ENCODE measurements around the gene LMOD2.
A peak's percentile ranks its signal among the peaks of the same experiment; 100 is the strongest.
"Not testable (repeated sequence)": the region's sequence is repeated elsewhere in the genome, so short reads cannot be mapped to it uniquely, and the experiment has no call there.

The LMOD2 gene

GRCh38 chr7:123655614-123656013, at the start of gene LMOD2:
LMOD2 (plus strand) TSS chr7:123655866; CDS start chr7:123655964, 98 bp downstream.
- DNase-seq, result no peak

DNA sequence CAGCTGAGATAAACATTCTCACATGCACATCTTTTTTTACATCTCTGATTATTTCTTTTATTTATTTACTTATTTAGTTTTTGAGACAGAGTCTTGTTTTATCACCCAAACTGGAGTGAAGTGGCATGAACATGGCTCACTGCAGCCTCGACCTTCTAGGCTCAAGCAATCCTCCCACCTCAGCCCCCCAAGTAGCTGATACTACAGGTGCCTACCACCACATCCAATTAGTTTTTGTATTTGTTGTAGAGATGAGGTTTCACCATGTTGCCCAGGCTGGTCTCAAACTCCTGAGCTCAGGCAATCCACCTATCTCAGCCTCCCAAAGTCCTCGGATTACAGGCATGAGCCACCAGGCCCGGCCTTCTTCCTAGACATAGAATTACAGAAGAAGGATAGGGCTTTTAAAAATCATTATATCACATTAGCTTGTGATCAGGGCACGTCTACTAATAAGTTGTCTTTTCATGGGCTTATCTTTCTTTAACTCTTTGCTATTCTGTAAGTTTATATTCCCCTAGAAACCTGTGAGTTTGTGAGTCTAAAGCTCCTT, 48.2 kb upstream of the LMOD2 start:
- DNase-seq, result no peak

- DNase-seq, result no peak
Measured at GRCh38 chr7:123608991-123609882, 46.4 kb upstream of the LMOD2 start.

- no peak for DNase-seq
Measured at GRCh38 chr7:123609883-123610239, 45.8 kb upstream of the LMOD2 start.

GRCh38 chr7:123612024-123612423, 43.6 kb upstream of the LMOD2 start:
- DNase-seq, result no peak

DNA sequence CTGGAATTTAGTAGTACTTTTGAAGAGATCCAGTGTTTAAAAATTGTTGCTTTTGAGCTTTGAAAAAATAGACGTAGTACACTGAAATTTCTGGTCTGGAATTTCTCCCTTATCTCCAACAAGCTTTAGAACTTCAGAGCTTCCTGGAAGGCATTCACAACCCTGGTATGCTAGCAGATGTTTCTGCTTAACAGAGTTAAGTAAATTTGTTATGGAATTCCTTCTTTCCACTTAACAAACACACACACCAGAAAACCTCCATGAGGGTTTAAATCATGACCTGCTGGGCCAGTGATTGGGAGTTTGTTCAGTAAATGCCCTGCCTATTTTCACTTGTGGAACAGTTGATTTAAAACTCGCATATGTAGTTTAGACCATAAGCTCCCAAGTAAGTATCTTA, 40.3 kb upstream of the LMOD2 start:
- no peak for DNase-seq

GRCh38 chr7:123616223-123616622, 39.4 kb upstream of the LMOD2 start:
- no peak for DNase-seq

DNA sequence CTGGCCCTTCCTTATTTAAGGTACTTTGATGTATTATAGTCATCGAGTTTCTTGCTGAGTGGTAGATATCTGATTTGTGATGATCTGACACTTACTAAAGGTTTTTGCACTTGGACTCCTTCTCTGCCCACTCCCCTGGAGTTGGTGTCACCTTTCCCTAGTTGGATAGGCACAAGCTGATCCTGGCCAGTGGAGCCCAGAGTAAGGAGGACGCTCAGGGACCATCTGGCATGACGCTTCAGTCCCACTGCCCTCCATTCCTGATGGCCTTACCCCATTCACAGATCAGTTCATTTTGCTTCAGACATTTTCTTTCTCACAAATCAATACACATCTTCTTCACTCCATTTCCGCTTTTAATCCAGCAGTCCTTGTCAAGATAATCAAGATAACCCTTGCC, 34.0 kb upstream of the LMOD2 start:
- no peak for DNase-seq

DNA sequence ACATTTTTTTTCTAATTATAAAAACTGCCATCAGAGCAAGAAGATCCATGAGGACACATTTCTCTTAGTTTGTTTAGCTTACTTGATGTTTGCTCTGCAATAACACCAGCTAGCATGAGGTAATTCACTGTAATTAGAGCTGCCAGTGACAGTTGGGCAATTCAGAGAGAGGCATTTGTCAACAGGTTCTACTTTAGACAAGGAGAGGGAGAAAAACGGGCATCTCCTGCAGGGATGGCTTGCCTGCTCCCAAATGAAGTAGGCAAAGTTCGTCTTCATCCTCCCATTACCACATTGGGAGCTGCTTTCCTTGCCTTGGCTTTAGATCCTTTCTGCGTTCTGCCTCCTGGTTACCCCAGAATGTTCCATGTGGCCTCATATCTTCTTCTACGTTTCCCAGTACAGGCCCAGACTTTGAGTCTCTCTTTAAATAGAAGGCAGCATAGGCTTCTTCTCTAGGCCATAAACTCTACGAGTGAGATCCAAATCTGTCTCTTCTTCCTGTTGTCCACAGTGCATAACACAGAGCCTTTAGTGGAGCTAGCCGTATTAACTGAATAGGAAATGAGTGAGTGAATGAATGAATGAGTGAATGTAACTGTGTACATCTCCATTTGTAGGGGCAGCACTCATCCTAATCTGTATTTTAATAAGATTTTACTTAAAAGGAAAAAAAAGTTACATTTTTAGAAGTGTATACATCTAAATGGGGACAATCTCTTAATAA, 32.8 kb upstream of the LMOD2 start:
- DNase-seq, result no peak

DNA sequence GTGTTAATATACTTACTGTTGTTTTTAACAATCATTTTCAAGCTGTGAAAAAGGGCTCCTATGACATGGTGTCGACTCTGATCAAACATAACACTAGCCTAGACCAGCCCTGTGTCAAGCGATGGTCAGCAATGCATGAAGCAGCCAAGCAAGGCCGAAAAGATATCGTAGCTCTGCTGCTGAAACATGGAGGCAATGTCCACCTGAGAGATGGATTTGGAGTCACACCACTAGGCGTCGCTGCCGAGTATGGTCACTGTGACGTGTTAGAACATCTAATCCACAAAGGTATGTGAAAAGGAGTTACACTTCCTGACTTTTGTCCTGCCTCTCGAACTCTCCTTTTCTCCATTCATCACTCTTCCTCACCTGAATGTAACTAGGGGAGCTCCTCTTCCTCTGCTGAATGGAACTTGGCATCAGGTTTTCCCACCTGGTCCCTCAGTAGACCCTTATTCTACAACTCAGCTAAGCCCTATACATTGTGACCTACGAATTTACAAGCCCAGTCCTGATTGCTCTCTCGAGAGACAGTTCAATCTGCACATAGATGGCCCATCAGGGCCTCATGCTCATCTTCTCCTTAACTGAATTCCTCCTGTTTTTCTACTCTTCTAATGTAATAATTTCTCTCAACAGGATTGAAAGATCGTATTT, 31.0 kb upstream of the LMOD2 start:
- DNase-seq, result peak; percentile 9 to 60 (median 16)

GRCh38 chr7:123625254-123625653, 30.4 kb upstream of the LMOD2 start:
- no peak for DNase-seq

DNA sequence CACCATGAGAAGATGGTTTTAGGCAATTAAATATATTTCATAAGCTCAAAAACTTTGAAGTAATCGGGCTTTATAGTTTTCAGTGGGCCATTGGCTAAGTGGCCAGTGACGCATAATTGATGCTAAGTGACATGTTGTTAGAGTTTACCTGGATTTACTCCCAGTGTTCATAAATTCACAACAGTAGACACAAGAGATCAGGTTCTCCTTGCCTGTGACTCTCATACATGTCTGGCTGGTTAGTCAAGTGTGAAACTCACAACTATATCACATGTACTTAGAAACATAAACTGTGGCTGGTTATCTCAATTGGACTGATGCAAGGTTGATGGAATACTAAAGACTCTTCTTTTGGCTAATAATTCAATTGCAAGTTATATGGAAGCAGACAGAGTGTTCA, 27.8 kb upstream of the LMOD2 start:
- no peak for DNase-seq

DNA sequence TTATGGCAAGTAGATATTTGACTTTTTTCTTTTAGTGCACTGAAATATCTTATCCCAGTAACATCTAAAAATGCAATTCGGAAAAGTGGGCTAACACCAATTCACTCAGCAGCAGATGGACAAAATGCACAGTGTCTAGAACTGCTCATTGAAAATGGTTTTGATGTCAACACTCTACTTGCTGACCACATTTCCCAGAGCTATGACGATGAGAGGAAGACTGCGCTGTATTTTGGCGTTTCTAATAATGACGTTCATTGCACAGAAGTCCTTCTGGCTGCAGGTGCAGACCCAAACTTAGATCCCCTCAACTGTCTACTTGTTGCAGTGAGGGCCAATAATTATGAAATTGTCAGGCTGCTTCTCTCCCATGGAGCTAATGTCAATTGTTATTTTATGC, 26.8 kb upstream of the LMOD2 start:
- DNase-seq, result no peak

DNA sequence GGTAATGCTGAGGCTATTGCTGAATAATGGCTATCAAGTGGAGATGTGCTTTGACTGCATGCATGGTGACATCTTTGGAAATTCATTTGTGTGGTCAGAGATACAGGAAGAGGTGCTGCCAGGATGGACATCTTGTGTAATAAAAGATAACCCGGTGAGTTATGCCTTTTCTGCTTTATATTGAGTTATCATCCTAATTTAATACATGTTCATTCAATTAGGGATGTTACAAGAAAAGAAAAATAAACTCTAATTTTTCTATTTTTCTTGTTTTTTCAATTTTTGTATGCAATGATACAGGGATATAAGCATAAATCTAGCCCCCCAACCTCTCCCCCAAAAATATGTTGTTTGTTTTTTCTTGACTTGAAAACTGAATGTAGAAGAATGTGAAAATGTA, 26.4 kb upstream of the LMOD2 start:
- no peak for DNase-seq

GRCh38 chr7:123632808-123633207, 22.9 kb upstream of the LMOD2 start:
- no peak for DNase-seq

GRCh38 chr7:123633553-123633952, 22.1 kb upstream of the LMOD2 start:
- DNase-seq, result no peak

- DNase-seq, result not testable (repeated sequence)
Measured at GRCh38 chr7:123634011-123634573, 21.6 kb upstream of the LMOD2 start.

DNA sequence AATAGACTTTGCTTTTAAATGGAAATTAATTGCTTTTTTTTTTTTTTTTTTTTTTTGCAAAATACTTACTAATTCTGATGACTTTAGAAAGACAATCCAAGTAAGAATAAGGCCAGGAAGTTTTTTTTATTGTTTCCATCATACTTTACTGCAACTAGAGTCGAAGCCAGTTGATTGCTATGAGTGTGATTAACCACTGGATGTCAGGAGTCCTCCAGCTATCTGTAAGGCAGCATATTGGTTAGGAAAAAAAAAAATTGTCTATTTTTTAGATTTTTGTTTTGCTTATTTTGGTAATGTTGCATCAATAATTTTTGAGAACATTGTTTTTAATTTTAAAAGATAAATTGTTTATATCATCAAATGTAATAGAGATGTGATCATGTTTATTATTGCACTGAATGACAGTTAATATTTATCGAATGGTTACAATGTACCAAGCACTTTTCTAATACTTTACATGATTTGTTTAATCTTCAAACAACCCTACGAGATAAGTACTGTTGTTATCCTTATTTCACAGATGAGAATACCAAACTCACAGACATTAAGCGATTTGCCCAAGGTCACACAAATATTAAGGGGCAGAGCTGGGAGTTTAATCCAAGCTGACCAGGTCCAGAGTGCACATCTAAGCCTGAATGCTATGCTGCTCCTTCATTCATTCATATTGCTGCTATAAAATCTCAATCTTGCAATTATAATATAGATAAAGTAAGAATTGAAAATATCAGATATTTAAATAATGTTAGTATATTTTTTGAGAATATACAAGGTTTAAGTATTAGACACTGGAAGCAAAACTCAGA, 19.9 kb upstream of the LMOD2 start:
- no peak for DNase-seq

- no peak for DNase-seq
Measured at GRCh38 chr7:123637203-123637602, 18.5 kb upstream of the LMOD2 start.

GRCh38 chr7:123637878-123638277, 17.8 kb upstream of the LMOD2 start:
- no peak for DNase-seq

- no peak for DNase-seq
Measured at GRCh38 chr7:123639631-123640030, 16.0 kb upstream of the LMOD2 start.

DNA sequence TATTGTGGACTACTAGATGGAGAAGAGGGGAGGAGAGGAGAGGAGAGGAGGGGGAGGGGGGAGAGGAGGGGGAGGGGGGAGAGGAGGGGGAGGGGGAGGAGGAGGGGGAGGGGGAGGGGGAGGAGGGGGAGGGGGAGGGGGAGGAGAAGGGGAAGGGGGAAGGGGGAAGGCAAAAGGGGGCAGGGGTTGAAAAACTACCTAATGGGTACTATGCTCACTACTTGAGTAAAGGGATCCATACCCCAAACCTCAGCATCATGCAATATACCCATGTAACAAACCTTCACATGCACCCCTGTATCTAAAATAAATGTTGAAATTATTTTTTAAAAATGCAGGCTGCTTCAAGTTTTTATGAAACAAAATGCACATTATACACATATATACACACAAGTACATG, 15.1 kb upstream of the LMOD2 start:
- DNase-seq, result no peak
